K562 (cell line): ENCODE results near the gene LMOD1. TPM values are rescaled to one million over a fixed set of nuclear protein-coding genes. Genes with fewer than 3 reads are reported as not detected.
A peak's percentile ranks its signal among the peaks of the same experiment; 100 is the strongest.

Experiments used
- CXXC5 ChIP-seq: fragments of 250-450 bp; sonication (Bioruptor Pico); IDR thresholded peaks from 2 replicates; pipeline ENCODE4 v1.8.0; 2022; ENCODE audit warnings: inconsistent platforms, mild to moderate bottlenecking, moderate library complexity
- E2F1 ChIP-seq: sonication (generic); formaldehyde crosslinking; IDR thresholded peaks from 2 replicates; pipeline ENCODE4 v1.8.1; 2023; ENCODE audit warnings: mild to moderate bottlenecking, missing genetic modification reagents, moderate library complexity
- E2F5 ChIP-seq: sonication (generic); formaldehyde crosslinking; IDR thresholded peaks from 2 replicates; pipeline ENCODE4 v1.8.0; 2022; ENCODE audit warnings: mild to moderate bottlenecking, missing genetic modification reagents
- EHMT2 ChIP-seq: fragments of 450-650 bp; IDR thresholded peaks from 2 replicates; pipeline ENCODE4 v1.6.1; 2018; ENCODE audit warnings: antibody characterized with exemption
- ETV5 ChIP-seq: sonication (generic); formaldehyde crosslinking; IDR thresholded peaks from 2 replicates; pipeline ENCODE4 v1.4.0; 2020; ENCODE audit warnings: low read depth, mild to moderate bottlenecking, missing genetic modification reagents
- GTF2E2 ChIP-seq: fragments of 200-800 bp; sonication (Bioruptor generic); IDR thresholded peaks from 2 replicates; pipeline ENCODE4 v1.6.1; 2016; ENCODE audit warnings: missing genetic modification characterization, missing compliant biosample characterization
- IRF9 ChIP-seq: fragments of 450-650 bp; IDR thresholded peaks from 2 replicates; pipeline ENCODE4 v1.6.1; 2016; ENCODE audit warnings: missing biosample characterization, missing genetic modification characterization
- MAFK ChIP-seq: IDR thresholded peaks from 2 replicates; pipeline ENCODE4 v1.6.1; 2011; ENCODE audit warnings: low read length, improper control_type of control experiment
- MXI1 ChIP-seq: IDR thresholded peaks from 2 replicates; pipeline ENCODE4 v1.6.1; 2011; ENCODE audit warnings: low read depth, mild to moderate bottlenecking, improper control_type of control experiment, low read length
- NELFE ChIP-seq: IDR thresholded peaks from 2 replicates; pipeline ENCODE4 v1.6.1; 2011; ENCODE audit warnings: mild to moderate bottlenecking; ENCODE audit not compliant: insufficient read depth, insufficient read length
- NFIX ChIP-seq: fragments of 250-450 bp; sonication (Bioruptor Pico); IDR thresholded peaks from 2 replicates; pipeline ENCODE4 v1.4.0; 2020; ENCODE audit warnings: low read depth, mild to moderate bottlenecking, moderate library complexity
- PCBP1 ChIP-seq: fragments of 200-400 bp; formaldehyde crosslinking; IDR thresholded peaks from 2 replicates; pipeline ENCODE4 v1.6.1; 2018; ENCODE audit warnings: mild to moderate bottlenecking, low read depth, low read length; ENCODE audit not compliant: poor library complexity, severe bottlenecking
- PHF8 ChIP-seq: fragments of 200-600 bp; sonication (generic); IDR thresholded peaks from 2 replicates; pipeline ENCODE4 v1.6.1; 2012; ENCODE audit warnings: mixed run types, mild to moderate bottlenecking, inconsistent platforms, low read length, moderate library complexity, borderline replicate concordance
- SMC3 ChIP-seq: conservative IDR thresholded peaks from 2 replicates; pipeline ENCODE4 v1.6.1; 2011; ENCODE audit warnings: low read depth, low read length, improper control_type of control experiment; ENCODE audit not compliant: insufficient read depth
- STAT5B ChIP-seq: fragments of 250-450 bp; sonication (Bioruptor Pico); IDR thresholded peaks from 2 replicates; pipeline ENCODE4 v1.8.0; 2021; ENCODE audit warnings: mild to moderate bottlenecking, inconsistent platforms
- TFAP4 ChIP-seq: sonication (generic); formaldehyde crosslinking; IDR thresholded peaks from 2 replicates; pipeline ENCODE4 v1.8.0; 2022; ENCODE audit warnings: missing genetic modification reagents, mild to moderate bottlenecking, moderate library complexity, borderline replicate concordance
- TSC22D4 ChIP-seq: fragments of 450-650 bp; IDR thresholded peaks from 2 replicates; pipeline ENCODE4 v1.6.1; 2016; ENCODE audit warnings: missing genetic modification characterization, missing biosample characterization, control low read depth
- ZBTB26 ChIP-seq: fragments of 450-650 bp; formaldehyde crosslinking; IDR thresholded peaks from 2 replicates; pipeline ENCODE4 v1.4.0; 2022; ENCODE audit warnings: missing genetic modification characterization
- ZBTB5 ChIP-seq: fragments of 450-650 bp; IDR thresholded peaks from 2 replicates; pipeline ENCODE4 v1.6.1; 2017; ENCODE audit warnings: antibody characterized with exemption
- ZNF57 ChIP-seq: fragments of 450-650 bp; formaldehyde crosslinking; IDR thresholded peaks from 2 replicates; pipeline ENCODE4 v1.4.0; 2020; ENCODE audit warnings: mild to moderate bottlenecking, moderate library complexity
- polyA plus RNA-seq, 8 experiments: library from polyadenylated mRNA; depleted of rRNA in 4 of 8; stranded (reverse) in 5 of 8; unstranded in 3 of 8; fragments of >200 nt; fragmentation: Nextera tagmentation in 2 of 8; fragmentation: Illumina TruSeq in 1 of 8; extraction: Ambion mirVana in 2 of 8; extraction: Trizol in 1 of 8; gene quantifications; 2 replicates each; pipeline versions ENCODE4 v1.2.1 to v1.2.3, GENCODE V29; 2011 to 2014; ENCODE audit warnings: inconsistent platforms in 1 of 8, missing spikeins in 1 of 8
- total RNA-seq, 7 experiments: library from RNA; depleted of rRNA in 6 of 7; stranded (reverse); fragments of >200 nt in 6 of 7; fragmentation: Illumina TruSeq in 2 of 7; extraction: Trizol in 2 of 7; gene quantifications; 2 replicates each; pipeline versions ENCODE4 v1.2.1 to v1.2.3, GENCODE V29; 2011 to 2021; ENCODE audit warnings: low replicate concordance in 1 of 7

LMOD1 gene
- total and polyA plus RNA-seq, 9 of the 15 experiments (the other 6 are each of a cell fraction or from before 2014, with no cell fraction given): 0.03 to 0.54 (median 0.38) TPM; not detected in 1

GRCh38 chr1:201982623-201983379 is 36.5 kb upstream of the LMOD1 start, which contains the start of gene RNPEP (continued):
- TF ChIP-seq ZBTB26 (CRISPR knock-in tag) (peak; percentile 26; the same call in 1 of the 2 replicates), NFIX (no peak), PHF8 (peak; percentile 82), MAFK (no peak), TSC22D4 (tag) (no peak), PCBP1 (peak; percentile 66), CXXC5 (CRISPR knock-in tag) (peak; percentile 83), MXI1 (no peak), NELFE (no peak), ETV5 (CRISPR knock-in tag) (0 out of 2 replicates have a peak, but pooled peaks have one; percentile 18), ZBTB5 (no peak), E2F5 (CRISPR knock-in tag) (peak; percentile 86; the same call in 1 of the 2 replicates), STAT5B (no peak), ZNF57 (CRISPR knock-in tag) (no peak), EHMT2 (no peak), E2F1 (CRISPR knock-in tag) (peak; percentile 77; the same call in 1 of the 2 replicates), IRF9 (tag) (no peak), TFAP4 (CRISPR knock-in tag) (peak; percentile 81), SMC3 (0 out of 2 replicates have a peak, but pooled peaks have one; percentile 7), GTF2E2 (tag) (peak; percentile 80; the same call in 1 of the 2 replicates)
